NCI-H2107 treated with DMSO at 0.1 percent for 48 hours (cell line): ENCODE data around the gene RNF208.
A peak's percentile ranks its signal among the peaks of the same experiment; 100 is the strongest.
"Not testable (repeated sequence)": the region's sequence is repeated elsewhere in the genome, so short reads cannot be mapped to it uniquely, and the experiment has no call there.

Source experiments
- DNase-seq: peaks from one replicate; lab custom pipeline; 2025; ENCODE audit not compliant: unreplicated experiment; lab: John Stamatoyannopoulos, UW

The RNF208 gene

DNA sequence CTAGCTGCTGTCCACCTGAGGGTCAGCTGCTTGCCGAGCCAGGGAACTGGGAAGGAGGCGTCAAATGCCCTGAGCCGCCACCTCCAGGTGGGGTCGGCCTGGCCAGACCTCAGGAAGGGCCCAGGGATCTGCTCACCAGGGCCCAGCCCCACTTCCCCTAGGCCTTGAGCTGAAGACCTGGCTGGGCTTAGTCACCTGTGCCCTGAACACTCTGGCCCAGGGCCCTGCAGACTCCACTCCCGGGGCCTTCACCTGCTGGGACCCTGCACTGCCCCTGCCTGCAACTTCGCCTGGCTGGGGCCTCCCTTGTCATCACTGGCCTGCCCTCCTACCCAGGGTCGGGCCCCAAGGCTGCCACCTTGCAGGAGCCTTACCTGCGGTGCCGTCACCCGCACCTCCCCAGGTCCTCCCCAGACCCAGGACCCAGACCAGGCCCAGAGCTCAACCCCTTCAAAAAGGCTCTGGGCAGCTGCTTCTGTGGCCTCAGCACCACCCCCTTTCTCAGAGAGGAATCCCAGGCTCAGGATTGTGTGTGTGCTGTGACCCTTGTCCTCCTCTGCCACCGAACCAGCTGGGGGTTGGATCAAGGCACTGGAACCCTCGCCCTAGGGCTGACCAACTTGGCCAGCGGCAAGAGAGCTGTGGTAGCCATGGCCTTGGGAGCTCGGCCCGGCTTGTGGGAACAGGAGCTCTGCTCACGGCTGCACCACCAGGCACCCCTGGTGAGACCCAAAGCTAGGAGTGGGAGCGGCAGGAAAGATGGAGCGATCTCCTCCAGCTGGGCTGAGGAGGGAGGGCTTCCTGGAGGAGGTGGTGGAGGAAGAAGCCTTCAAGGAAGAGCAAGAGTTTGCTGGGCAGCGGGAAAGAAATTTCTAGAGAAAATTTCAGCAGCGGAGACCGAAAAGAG is 31.9 kb upstream of the RNF208 start:
- no peak for DNase-seq

DNA sequence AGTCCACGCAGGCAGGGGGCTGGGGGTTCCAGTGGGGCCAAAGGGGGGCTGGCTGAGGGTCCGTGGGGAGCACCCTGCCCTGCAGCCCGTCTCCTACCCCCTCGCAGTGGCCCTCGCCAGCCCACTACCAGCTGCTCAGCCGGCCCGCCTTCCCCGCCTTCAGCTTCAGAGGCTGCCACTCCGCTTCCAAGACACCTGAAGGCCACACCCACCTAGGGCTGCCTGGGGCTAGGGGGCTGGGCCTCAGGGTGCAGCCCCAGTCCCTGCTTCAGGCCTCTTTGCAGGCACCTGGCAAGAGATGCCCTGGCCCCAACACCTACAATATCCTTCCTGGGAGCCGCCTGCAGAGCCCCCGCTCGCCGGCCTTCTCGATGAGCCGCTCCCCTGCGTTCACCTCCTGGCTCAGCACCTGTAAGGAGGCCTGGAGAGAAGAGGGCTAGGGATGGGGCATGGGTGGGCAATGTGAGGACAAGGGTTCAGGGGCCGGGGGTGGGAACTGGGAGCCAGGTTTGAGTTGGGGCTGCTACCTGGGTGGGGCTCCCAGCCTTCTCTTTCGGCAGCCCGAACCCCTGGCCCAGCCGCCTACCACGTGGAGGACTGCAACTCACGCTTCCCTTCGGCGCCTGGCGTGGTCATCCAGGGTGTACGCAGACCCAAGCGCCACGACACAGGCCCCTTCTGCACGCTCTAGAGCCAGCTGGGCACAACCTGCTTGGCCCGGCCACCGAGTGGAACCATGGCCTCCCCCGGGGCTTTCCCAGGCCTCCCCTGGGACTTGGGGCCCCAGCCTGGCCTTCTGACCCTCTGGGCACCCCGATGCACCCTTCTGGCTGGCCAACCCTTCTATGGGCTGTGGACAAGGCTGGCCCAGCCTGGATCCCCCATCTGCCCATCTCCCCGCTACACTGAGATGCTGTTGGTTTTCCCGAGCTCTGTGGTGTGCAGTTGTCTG is 30.8 kb upstream of the RNF208 start:
- DNase-seq = no peak

DNA sequence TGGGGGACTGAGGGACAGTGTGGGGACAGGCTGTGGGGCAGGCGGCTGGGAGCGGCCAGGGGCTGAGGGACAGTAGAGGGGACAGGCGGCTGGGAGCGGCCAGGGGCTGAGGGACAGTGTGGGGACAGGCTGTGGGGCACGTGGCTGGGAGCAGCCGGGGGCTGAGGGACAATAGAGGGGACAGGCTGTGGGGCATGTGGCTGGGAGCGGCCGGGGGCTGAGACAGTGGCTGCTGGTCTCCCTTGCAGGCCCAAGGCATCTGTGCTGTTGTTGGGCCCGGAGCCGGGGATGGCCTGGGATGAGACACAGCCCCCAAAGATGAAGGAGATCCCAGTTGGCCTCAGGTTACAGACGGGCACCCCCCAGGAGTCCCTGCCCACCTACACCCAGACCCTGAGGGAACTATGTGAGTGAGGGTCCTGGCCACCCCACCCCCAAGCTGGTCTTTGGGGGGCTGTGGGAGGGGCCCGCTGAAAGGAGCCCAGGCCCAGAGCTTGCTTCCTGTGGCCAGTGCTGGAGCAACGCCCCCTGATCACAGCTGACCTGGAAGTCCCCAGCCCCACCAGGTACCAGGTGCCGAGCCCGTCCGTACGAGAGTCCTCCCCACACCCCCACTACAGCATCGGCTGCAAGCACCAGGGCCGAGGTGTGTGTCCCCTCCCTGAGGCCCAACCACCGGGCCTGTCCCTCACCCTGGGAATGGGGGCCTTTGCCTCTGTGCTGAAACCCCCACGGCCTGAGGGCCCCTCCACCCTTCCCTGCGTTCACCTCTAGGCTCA is 29.6 kb upstream of the RNF208 start:
- DNase-seq = no peak

DNA sequence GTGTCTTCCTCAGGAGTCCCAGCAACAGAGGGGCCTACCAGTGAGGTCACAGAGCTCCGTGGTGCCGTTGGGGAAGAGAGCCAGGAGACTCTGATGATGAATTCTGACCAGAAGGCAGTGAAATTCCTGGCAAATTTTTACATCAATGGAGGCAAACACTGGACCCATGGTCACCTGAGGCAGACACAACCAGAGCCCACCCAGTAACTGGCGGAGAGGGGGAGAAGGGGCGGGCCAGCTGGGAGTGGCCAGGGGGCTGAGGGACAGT is 29.1 kb upstream of the RNF208 start, which contains the start of gene STPG3:
Gene STPG3 (plus strand): TSS at position 93 of the 268 bp plus-strand sequence. CDS start 1 bp downstream, at position 94.
- no peak for DNase-seq

DNA sequence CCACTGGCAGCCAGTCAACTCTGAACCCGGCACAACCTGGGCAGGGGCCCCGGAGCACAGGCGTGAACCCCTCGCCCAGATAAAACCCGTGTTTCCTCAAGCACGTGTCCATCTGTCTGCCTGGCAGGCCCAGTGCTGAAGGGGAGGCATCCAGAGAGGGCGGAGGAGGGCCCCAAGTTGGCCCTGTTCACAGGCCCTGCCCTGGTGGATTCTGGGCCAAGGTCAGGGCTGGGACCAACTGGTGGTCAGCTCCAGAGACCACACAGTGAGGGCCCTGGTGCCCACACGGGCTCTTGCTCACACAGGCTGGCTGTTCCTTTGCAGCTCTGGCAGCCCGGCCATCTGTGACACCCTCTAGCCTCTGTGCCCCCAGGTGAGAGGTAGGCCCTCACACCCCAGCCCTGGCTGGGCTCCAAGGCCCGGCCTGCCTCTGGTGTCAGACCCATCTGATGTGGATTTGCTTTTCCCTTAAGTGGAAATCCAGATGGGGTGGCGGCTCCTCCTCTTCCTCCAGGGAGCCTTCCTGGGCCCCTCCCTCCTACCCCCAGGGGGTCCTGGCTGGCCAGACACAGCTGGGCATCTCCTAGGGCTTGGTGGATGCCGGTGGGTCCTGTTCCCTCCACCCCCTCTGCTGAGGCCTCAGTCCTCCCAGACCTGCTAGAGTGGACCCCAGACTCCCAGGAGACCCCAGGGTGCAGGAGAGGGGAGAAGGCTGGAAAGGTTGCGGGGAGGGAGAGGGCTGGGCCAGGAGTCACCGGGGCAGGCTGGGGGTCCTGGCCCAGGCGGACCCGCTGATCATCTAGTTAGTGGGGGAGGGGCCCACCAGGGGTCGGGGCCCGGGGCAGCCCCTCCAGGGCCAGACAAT is 28.5 kb upstream of the RNF208 start:
- DNase-seq = no peak

DNA sequence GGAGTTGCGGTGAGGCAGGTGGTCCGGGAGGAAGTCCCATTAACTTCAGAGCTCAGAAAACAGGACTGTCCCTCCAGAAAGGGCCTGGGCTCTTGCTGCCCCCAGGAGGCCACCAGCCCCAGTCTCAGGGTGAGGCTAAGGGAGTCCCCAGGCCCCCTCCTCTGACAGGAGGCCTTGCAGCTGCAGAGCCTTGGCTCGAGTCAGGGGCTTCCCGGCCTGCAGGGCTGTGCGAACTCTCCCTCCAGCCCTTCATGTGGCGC is 25.8 kb upstream of the RNF208 start:
- DNase-seq = no peak

DNA sequence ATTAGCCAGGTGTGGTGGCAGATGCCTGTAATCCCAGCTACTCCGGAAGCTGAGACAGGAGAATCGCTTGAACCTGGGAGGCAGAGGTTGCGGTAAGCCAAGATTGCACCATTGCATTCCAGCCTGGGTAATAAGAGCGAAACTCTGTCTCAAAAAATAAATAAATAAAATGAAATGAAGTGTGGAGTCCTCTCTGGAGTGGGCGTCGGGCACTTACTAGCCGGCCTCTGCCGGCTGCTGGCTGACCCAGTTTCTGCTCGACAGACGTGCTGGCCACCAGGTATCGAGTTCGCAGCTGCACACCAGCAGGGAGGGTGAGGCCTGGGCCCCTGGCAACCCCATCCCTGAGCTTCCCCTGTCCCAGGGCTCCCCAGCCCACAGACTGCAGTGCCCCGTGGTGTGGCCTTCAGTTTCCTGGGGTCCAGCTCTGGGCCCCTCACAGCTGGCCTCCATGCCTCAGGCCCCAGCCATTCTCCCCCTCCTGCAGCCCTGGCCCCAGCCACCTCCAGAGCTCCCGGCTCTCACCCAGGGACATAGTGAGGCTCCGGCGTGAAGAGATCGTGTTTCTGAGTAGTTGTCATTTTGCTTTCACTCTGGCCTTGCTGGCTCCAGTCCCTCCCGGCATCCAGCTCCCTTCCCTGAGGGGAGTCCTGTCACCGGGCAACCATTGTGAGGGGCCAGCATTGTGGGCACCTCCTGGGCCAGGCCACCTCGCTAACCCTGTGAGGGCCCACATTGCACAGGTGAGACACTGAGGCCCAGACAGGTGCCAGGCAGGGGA is 25.3 kb upstream of the RNF208 start:
- peak; percentile 73 for DNase-seq

DNA sequence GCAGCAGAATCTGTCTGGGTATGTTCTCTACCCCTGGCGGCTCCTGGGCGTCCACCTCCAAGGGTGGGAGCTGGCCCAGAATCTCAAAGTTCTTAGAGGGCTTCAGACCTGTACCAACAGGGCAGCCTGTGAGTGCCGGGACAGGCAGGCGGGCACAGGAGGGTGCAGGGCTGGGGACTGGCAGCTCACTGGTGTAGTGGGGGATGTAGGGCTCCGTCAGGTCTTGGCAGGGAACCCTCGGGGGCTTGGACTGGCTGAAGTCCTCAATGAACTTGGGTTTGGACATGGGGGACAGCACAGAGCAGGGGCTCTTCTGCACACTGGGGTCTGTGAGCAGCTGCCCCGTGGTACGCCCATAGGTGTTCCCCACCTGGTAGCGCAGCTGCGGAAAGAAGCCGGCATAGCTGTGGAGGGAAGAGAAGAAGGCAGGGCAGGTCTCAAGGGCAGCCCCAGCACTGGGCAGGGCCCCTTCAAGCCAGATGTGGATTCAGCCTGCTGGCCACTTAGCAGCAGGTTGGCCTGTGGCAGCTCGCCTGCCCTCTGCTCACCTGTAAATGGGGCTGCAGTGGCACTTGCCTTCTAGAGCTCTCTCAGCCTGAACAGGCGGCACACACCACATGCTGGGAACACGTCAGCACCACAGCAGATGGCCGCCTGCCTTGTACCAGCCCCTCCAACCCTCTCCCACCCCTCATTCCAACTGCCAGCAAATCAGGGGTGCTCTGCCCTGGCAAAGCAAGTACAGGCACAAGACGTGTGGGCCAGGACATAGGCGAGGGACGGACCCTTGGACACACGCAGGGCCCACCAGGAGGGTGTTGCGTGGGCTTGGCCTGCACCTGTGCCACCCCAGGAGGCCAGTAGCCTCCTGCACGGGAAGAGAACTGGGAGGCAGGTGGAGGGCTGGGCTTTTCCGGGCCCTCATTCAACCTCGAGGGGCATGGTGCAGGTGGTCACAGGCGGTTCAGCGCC is 23.7 kb upstream of the RNF208 start:
- no peak for DNase-seq

DNA sequence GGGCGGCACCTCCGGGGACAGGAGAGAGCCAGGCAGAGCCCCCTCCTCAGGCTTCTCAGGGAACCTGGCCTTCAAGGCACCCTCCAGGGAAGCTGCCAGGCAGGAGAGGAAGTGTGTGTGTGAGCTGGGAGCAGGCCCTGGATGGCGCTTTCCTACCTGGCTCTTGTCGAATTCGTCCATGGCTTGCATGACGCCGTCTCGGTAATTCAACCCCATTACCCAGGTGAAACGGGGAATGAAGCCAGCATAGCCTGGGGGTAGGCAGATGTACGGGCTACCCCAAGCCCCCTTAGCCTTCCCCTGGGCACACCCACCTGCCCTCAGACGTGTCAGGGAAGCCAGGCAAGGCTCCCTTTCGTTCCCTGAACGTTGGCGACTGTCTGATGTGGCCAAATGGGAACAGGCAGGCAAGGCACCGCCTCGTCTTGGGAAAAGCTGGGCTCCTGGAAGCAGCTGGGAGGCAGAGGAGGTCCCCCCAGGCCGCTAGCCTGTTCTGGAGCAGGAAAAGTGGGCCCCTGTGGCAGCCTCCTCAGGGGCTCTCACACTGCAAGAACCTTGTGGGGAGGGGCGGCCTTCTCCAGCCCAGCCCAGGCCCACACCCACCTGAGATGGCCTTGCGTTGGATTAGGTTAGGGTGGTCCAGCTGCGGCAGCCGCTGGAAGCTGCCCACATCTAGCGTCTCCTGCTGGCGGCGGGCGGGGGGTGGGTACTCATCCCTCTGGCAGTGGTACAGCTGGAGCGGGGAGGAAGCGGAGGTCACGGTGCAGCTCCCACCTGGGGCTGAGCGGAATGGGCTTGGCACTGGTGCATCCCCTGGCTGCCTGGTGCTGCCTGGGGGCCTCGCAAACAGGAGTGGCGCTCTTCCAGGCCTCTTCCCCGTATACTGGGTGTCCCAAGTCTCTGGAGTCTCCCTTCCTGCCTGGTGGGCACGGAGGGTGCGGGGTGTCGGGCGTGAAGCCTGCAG is 22.7 kb upstream of the RNF208 start:
- DNase-seq = peak; percentile 57

DNA sequence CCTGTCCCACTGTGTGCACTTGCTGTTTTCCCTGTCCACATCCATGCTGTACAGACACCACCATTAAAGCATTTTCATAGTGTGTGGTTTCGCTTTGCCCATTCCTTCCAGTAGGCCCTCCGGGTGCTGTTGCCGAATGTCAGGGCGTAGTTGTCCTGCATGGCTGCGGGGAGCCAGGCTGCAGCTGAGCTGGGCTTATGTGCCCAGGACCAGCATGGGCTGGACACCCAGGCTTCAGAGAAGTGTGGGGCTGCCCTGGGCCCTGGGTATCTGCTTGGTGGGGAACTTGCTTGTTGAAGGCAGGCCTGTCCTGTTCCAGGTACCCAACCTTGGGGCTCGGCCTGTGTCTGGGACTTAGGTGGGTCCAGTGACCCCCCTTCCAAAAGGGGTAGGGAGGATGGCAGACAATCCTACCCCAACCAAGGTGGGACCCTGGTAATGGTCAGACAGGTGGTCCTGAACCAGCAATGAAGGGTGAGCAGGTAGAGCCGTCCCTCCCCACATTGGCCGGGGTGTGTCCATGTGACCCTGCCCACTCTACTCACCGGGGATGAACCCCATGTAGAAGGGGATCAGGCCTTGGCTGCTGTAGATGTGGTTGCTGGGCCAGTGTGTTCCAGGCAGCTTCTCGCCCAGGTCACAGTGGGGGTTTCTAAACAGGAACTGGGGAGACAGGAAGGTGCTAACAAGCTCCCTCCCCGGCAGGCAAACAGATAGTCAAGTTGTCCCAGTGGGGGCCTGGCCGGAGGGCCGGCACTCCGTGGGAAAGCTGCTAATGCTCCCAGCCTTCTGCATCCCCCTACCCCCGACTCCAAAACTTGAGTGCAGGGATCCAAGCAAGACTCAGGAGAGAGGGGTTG is 21.8 kb upstream of the RNF208 start:
- no peak for DNase-seq

DNA sequence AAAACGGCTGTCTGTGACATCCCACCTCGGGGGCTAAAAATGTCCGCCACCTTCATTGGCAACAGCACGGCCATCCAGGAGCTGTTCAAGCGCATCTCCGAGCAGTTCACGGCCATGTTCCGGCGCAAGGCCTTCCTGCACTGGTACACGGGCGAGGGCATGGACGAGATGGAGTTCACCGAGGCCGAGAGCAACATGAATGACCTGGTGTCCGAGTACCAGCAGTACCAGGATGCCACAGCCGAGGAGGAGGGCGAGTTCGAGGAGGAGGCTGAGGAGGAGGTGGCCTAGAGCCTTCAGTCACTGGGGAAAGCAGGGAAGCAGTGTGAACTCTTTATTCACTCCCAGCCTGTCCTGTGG is 21.2 kb upstream of the RNF208 start:
- DNase-seq = not testable (repeated sequence)

DNA sequence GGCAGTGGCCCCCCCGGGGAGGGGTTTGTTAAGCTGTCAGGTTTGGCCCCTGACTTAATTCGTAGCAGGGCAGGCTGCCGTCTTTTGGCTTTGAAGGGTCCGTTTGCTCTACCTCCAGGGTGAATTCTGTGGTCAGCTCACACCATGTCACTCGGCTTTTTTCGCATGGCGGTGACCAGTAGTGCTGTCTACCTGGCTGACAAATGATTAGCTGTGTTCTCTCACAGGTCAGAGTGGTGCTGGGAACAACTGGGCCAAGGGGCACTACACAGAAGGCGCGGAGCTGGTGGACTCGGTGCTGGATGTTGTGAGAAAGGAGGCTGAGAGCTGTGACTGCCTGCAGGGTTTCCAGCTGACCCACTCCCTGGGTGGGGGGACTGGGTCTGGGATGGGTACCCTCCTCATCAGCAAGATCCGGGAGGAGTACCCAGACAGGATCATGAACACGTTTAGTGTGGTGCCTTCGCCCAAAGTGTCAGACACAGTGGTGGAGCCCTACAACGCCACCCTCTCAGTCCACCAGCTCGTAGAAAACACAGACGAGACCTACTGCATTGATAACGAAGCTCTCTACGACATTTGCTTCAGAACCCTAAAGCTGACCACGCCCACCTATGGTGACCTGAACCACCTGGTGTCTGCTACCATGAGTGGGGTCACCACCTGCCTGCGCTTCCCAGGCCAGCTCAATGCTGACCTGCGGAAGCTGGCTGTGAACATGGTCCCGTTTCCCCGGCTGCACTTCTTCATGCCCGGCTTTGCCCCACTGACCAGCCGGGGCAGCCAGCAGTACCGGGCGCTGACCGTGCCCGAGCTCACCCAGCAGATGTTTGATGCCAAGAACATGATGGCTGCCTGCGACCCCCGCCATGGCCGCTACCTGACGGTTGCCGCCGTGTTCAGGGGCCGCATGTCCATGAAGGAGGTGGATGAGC is 20.5 kb upstream of the RNF208 start:
- no peak for DNase-seq

DNA sequence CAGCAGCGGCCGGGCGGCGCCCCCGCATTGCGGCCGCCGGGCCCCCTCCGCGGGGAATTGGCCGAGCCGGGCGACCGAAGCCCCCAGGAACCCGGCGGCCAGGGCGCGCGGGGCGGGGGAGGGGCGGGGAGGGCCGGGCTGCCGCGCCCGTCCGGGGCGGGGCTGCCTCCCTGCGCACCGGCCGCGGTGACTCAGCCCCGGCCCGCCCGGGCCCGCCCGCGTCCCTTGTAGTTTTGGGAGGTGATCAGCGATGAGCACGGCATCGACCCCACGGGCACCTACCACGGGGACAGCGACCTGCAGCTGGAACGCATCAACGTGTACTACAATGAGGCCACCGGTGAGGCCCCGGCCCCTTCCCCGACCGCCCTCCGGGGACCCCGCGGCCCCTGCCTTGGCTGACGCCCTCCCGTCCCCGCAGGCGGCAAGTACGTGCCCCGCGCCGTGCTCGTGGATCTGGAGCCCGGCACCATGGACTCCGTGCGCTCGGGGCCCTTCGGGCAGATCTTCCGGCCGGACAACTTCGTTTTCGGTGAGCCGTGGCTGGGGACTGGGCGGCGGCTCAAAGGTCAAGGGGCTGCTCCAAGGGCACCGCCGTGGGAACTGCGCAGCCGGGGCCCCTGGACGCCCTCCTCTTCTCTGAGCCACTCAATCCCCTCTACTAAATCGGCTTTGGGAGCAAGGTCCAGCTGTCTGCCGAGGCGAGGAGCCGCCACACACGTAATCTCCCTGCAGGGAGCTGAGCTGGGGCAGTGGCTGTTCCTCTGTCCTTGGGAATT is 19.6 kb upstream of the RNF208 start:
- DNase-seq = no peak

DNA sequence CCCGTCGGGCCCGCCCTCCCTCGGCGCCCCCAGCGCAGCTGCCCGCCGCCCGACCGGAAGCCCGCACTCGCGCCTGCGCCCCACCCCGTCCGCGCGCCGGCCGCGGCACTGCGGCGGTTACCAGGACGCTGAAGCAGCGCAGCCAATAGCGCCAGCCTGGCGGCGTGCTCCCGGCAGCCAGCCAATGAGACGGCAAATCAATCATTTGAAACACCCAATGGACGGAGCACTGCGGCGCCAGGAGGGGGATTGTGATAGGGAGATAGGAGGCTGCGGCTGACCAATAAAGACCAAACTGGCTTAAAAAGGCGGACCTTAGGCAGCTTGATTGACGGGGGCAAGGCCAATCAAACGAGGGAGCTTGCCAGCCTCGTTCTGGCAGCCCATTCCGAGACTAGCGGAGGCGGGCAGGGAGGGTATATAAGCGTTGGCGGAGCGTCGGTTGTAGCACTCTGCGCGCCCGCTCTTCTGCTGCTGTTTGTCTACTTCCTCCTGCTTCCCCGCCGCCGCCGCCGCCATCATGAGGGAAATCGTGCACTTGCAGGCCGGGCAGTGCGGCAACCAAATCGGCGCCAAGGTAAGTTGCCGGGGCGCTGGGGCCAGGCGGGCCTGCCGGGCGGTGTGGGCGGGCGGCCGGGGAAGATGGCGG is 18.9 kb upstream of the RNF208 start, which contains the start of gene TUBB4B:
Gene TUBB4B (plus strand): TSS at position 447 of the 649 bp plus-strand sequence. CDS start 74 bp downstream, at position 521.
- peak; percentile 100 for DNase-seq
